ENCODE results near the gene RGMB. TPM values are rescaled to one million over a fixed set of nuclear protein-coding genes. Genes with fewer than 3 reads are reported as not detected.

RGMB gene
- total and polyA plus RNA-seq, 4 donors = 2.5 to 5.3 (median 3.0) TPM

DNA sequence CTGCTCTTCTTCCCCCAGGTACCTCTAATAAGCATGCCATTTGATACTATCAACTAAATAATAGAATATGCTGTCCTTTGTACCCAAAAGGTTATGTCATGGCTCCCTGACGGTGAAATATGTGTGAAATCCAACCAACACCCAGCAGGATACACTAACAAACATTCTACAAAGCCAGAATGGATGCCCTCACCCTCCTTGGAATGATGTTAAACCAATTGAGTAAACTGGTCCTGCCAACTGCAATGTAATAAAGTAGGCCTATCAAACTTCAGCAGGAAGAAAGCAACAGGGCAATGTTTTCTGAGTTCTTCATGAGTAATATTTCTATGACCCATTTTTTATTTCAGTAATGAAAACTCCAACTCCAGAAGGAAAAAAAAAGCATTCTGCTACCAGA, 24.9 kb downstream of the RGMB start:
- H3K36me3 ChIP-seq (ENCODE audit: control insufficient read depth in 4 of 4, insufficient read depth in 3 of 4, low read depth in 1 of 4, low read length in 3 of 4) = peaks cover 0 to under 1% (median 0%) of the 10 kb centered on the region in 4 donors
- WGBS = 34% methylated on average over 1 of the region's 1 CpG
- no peaks in the 10 kb centered on the region for H3K9me3 ChIP-seq (ENCODE audit: control insufficient read depth in 4 of 4, low read length in 3 of 4)
- H3K27me3 ChIP-seq (ENCODE audit: control insufficient read depth in 4 of 4, insufficient read depth in 4 of 4, low read length in 3 of 4) = no peaks in the 10 kb centered on the region
- H3K27ac ChIP-seq (ENCODE audit: low read depth in 1 of 2, low read length in 2 of 2) = no peak overlapping the region
- no peak overlapping the region for H3K9ac ChIP-seq (ENCODE audit: low read depth in 1 of 2, low read length in 2 of 2)
- no peak for TF ChIP-seq MAX (IDR thresholded peaks at IDR 0.05)
- no peak for TF ChIP-seq SP1 (IDR thresholded peaks at IDR 0.05)
- no peak for TF ChIP-seq EGR1 (IDR thresholded peaks at IDR 0.05; ENCODE audit: low read depth in 2 of 2)
- no peak for TF ChIP-seq REST (IDR thresholded peaks at IDR 0.05)
- no peak for TF ChIP-seq GABPA (IDR thresholded peaks at IDR 0.05 in 1 of 2, conservative IDR thresholded peaks at IDR 0.05 in 1 of 2)
- TF ChIP-seq FOXA2 (IDR thresholded peaks at IDR 0.05) = no peak
- TF ChIP-seq ZBTB33 (IDR thresholded peaks at IDR 0.05) = no peak
- no peak for TF ChIP-seq CTCF (IDR thresholded peaks at IDR 0.05; ENCODE audit: low read depth, low read length, missing input control)
- no peak for TF ChIP-seq TAF1 (conservative IDR thresholded peaks at IDR 0.05)
- TF ChIP-seq NR2F2 (IDR thresholded peaks at IDR 0.05) = no peak
- no peak for TF ChIP-seq RXRA (IDR thresholded peaks at IDR 0.05)
- TF ChIP-seq FOXA1 (IDR thresholded peaks at IDR 0.05) = no peak
- TF ChIP-seq HNF4G (IDR thresholded peaks at IDR 0.05) = no peak
- TF ChIP-seq ATF3 (IDR thresholded peaks at IDR 0.05) = no peak
- TF ChIP-seq YY1 (IDR thresholded peaks at IDR 0.05) = no peak
- TF ChIP-seq RAD21 (IDR thresholded peaks at IDR 0.05) = no peak
- no peak for TF ChIP-seq HNF4A (conservative IDR thresholded peaks at IDR 0.05)
- no peak for TF ChIP-seq JUND (IDR thresholded peaks at IDR 0.05)
- DNase-seq (ENCODE audit: low spot score) = no peak
- H3K4me1 ChIP-seq (ENCODE audit: control insufficient read depth in 4 of 4, insufficient read depth in 4 of 4, low read length in 3 of 4) = peaks cover 0 to 4% (median 2%) of the 10 kb centered on the region in 4 donors
- no peak overlapping the region for H3K4me3 ChIP-seq (ENCODE audit: low read depth in 1 of 3, low read length in 3 of 3)
